HCT116 (cell line): ENCODE results near the gene APOBEC3G.

Source experiments
- CEBPB ChIP-seq: IDR thresholded peaks from 2 replicates; pipeline ENCODE4 v1.6.1; 2012; ENCODE audit warnings: low read depth
- CTCF ChIP-seq, 3 experiments: fragments of 200-600 bp in 1 of 3; sonication (generic) in 1 of 3; IDR thresholded peaks in 2 of 3; conservative IDR thresholded peaks in 1 of 3; 2 replicates each; pipeline ENCODE4 v1.5.1; 2012 to 2017; ENCODE audit warnings: low read depth in 2 of 3, low read length in 2 of 3, antibody characterized with exemption in 1 of 3, borderline replicate concordance in 1 of 3, control low read depth in 1 of 3, mild to moderate bottlenecking in 1 of 3, mixed read lengths in 1 of 3, mixed run types in 1 of 3, moderate library complexity in 1 of 3; ENCODE audit not compliant: insufficient read depth in 1 of 3
- ELF1 ChIP-seq: IDR thresholded peaks from 2 replicates; pipeline ENCODE4 v1.6.1; 2012; ENCODE audit warnings: low read depth, borderline replicate concordance
- EZH2 ChIP-seq: fragments of 200-600 bp; sonication (generic); IDR thresholded peaks from 2 replicates; pipeline ENCODE4 v1.6.1; 2017; ENCODE audit warnings: antibody characterized with exemption, mixed run types
- FOSL1 ChIP-seq: IDR thresholded peaks from 2 replicates; pipeline ENCODE4 v1.6.1; 2012; ENCODE audit warnings: low read depth
- JUND ChIP-seq: IDR thresholded peaks from 2 replicates; pipeline ENCODE4 v1.6.1; 2012
- MAX ChIP-seq: IDR thresholded peaks from 2 replicates; pipeline ENCODE4 v1.6.1; 2012
- POLR2A ChIP-seq: IDR thresholded peaks from 2 replicates; pipeline ENCODE4 v1.7.0; 2011; ENCODE audit warnings: borderline replicate concordance; ENCODE audit not compliant: insufficient read depth, insufficient read length; ENCODE audit errors: extremely low read depth
- RAD21 ChIP-seq: IDR thresholded peaks from 2 replicates; pipeline ENCODE4 v1.6.1; 2012; ENCODE audit warnings: low read depth, mild to moderate bottlenecking
- REST ChIP-seq: IDR thresholded peaks from 2 replicates; pipeline ENCODE4 v1.6.1; 2012; ENCODE audit warnings: low read depth
- SP1 ChIP-seq: IDR thresholded peaks from 2 replicates; pipeline ENCODE4 v1.6.1; 2012; ENCODE audit warnings: low read depth
- TCF7L2 ChIP-seq: IDR thresholded peaks from 2 replicates; pipeline ENCODE4 v1.7.0; 2011; ENCODE audit warnings: borderline replicate concordance, inconsistent platforms; ENCODE audit not compliant: insufficient read depth, insufficient read length; ENCODE audit errors: extremely low read depth
- YY1 ChIP-seq: IDR thresholded peaks from 2 replicates; pipeline ENCODE4 v1.6.1; 2011; ENCODE audit warnings: low read length, low read depth, moderate library complexity, mild to moderate bottlenecking; ENCODE audit not compliant: insufficient replicate concordance; ENCODE audit errors: extremely low read depth

DNA sequence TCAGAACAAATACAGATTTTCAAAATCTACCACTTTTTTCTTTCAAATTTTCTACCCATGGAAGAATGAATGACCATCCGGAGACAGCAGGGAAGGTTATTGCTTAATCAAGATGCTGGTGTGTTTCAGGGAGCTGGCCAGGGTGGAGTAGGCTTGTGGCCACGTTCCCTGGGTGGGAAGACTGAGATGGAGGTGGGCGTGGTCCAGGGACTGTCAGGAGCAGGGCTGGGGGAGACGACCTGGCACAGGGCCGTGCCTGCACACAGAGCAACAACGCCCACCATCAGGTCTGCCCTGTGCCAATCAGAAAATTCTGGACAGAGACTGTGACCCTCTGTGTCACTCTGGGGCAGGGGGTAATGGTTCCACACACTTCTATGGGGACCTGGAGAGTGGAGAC, 12.9 kb downstream of the APOBEC3G start:
- TF ChIP-seq CTCF (IDR thresholded peaks at IDR 0.05 in 2 of 3, conservative IDR thresholded peaks at IDR 0.05 in 1 of 3; ENCODE audit: borderline replicate concordance in 1 of 3, insufficient read depth in 1 of 3, low read depth in 2 of 3, low read length in 2 of 3) (no peak), FOSL1 (no peak), JUND (no peak), POLR2A (no peak), REST (no peak), RAD21 (no peak), EZH2 (no peak), YY1 (no peak), SP1 (no peak), ELF1 (no peak), TCF7L2 (no peak), CEBPB (no peak), MAX (no peak)
